HTERT RPE-1 (cell line): Measurements from ENCODE around the gene GSDME.

Experiments used
- in situ Hi-C: fragments of 300-500 bp; cut with MboI; formaldehyde crosslinking; loops from 4 replicates; pipeline ENCODE4 v1.14.3; 2020; ENCODE audit warnings: low sequenced_read_pairs

The GSDME gene

DNA sequence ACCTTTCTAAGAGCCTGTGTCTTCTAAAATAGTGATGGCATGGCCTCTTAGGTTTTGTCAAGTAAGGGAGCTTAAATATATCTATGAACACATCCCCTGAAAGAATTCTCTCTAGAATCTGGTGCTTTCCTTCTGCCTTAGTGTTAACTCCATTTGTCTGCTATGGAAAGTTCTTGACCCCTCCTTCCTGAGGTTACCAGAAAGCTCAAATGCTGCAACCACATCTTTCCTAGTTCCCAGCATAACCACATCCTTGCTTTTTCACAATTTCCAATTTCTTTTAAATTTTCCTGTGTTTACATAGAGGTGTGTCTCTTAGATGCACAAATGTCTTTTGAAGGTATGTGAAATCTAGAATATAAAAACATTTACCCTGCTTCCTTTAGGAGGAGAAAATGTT is 16.4 kb upstream of the GSDME start:
- in situ Hi-C loops, result no loop called here

DNA sequence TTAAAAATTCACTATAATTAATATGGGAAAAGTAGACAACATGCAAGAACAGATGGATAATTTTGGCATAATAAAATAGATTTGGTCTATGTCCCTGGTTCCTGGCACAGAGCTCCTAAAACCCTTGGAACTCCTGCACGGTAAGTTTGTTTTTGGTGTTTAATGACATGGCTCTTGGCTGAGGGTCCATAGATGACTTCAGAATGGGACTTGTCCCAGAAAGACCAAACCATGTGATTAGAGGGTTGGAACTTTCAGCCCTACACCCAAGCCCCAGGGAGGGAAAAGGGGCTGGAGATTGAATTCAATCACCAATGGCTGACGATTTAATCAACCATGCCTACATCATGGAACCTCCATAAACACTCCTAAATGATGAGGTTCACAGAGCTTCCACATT is 12.6 kb upstream of the GSDME start:
- in situ Hi-C loops, result no loop called here

DNA sequence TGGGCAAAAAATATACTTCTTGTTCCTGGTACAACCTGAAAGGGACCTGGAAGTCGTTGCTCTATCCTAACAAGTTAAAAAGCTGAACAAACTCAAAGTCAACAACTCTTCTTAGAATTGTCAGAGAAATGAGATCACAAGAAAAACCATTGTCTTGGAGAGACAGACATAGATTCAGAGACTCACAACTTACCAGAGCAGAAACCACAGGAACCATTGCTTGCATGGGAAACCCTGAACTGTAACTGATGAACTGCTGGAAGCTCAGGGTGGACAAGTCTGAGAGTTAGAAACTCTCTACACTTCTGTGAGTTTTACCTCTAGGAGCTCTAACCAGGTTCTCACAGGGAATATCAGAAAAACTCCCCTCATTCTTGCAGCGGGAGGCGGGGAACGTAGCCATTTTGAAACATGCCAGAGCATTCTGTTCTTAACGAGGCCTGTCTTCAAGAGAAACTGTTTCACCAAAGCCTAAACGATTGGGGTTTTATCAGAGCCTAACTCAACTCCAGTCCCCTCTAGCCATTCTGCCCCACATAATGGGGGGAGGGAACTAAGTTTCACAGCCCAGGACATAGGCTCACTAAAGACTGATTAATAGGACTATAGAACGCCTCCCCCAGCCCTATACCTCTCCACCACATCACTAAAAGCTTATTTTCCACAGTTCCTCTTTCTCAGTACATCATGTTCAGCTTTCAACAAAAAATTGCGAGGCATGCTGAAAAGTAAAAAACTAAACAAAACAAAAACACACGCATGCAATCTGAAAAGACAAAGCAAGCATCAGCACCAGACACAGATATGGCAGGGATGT is 12.0 kb upstream of the GSDME start:
- in situ Hi-C loops, result no loop called here

DNA sequence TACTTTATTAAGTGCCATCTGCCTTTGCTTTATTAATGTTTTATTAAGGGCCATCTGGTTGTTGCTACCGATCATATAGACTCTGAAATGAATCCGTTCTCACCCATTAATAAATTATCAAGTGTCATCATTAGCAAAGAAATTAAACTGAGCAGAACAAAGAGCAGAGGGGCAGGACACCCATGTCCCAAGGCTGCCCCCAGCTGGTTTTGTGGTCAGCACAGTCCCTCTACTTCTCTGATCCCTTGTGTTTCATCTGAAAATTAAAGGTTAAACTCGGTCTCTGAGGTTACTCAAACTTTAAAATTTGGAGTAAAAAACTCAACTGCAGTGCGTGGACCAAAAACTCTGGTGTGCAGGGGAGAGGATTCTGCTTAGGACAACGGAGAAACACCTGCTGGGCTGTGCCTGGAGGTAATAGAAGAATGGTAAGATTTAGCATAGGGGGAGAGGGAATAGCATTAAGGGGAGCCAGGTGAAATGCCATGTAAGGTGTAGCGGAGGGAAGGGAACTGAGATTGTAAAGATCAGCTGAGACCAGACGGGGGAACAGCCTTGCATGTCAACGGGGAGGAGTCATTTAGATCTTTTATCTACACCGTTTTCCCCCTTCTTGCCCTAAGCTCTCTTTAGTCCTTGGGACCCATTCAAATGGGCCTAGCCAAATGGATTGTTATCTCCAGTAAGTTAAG is 10.8 kb upstream of the GSDME start:
- in situ Hi-C loops, result no loop called here

DNA sequence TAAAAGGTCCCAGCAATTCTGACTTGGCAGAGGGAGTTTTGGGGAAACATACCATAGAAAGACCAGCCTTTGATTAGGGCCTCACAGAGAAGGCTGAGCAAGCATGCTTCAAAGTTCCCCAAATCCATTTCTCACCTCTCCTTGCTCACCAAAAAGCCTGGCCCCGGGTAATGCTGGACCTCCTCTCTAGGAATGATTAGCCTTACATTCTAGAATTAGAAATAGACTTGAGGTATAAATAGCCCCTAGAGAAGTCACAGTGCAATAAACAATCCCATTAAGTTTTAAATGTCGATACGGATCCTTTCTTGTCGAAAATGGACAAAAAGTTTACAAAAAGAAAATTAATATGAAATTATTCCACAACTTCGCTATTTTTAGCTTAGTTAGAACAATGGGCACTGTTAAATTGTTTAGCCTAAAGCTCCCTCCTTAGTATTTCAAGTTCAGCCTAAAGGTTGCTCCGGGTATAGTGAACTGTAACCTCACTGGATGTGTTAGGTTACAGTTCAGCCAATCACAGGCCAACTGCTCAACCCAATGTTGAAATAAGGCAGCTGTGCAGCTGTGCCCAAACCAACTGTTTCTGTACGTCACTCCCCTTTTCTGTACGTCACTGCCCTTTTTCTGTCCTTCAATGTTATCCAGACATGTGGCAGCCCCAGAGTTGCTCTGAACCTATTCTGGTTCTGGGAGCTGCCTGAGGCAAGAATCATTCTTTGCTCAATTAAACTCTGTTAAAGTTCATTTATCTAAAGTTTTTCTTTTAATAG is 7.9 kb upstream of the GSDME start:
- in situ Hi-C loops, result no loop called here

DNA sequence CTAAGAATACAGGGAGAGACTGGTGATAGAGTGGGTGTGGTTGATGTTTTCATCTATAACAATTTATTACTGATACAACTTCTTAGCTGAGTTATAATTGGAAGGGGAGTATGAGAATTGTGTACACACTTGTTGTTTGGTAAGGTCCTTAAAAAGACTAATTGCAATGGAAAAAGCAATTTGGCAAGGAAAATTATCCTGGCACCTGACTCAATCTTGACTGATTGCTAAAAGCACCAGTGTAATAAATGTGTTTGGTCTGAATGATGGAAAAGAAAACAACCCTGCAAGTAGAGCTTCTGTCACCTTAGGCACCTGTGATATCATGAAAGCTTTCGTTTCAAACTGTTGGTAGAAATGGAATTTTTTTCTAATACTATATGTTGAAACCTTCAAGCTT is 6.7 kb upstream of the GSDME start:
- in situ Hi-C loops, result no loop called here

DNA sequence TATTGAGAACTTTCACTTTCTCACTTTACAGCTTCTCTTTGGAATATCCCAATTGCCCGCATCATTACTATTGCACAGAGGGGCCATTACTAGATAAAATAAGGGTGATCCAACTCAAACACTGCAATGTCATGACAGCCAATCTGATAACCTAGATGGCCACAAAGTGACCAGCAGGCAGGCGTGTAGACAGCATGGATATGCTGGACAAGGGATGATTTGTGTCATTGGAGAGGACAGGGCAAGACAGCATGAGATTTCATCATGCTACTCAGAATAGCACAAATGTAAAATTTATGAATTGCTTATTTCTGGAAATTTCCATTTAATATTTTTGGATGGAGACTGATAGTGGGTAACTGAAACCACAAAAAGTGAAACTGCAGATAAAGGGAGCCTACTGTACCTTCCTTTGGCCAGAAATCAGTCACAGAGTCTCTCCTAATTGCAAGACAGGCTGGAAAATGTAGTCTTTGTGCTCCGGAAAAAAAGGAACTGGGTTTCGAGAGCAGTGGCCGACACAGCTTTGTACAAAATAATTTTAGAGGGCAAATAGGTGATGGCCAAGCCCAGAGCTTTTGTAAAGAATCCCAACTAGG is 6.1 kb upstream of the GSDME start:
- in situ Hi-C loops, result no loop called here

DNA sequence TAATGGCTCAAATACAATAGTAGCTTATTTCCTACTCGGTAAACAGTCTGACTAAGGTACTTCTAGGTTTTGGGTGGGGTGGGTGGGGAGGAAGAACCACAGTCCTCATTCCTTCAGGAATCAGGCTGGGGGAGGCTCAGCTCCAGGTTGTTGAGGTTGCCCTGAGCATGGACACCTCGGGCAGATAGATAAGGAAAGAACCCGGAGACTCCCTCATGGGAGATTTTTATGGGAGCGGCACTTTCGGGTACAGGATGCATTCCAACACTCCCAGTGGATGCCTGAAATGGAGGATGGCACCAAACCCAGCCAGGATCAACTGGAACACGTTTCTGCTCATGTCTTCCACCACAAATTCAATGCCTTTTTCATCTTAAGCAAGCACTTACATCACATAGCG is 5.5 kb upstream of the GSDME start:
- in situ Hi-C loops, result no loop called here

DNA sequence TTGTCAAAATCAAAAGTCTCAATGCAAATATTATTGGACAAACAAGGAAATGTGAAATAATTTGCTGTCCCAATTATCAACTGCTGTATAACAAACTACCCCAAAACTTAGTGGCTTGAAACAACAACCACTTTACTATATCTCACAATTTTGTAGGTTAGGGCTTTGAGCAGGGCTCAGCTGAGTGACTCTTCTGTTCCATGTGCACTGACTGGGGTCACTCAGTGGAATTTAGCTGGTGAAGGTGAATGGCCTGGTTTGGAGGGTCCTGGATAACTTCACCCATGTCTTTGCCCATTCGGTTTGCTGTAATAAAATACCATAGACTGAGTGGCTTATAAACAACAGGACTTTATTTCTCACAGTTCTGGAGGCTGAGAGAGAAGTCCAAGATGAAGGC is 3.7 kb upstream of the GSDME start:
- in situ Hi-C loops, result no loop called here

DNA sequence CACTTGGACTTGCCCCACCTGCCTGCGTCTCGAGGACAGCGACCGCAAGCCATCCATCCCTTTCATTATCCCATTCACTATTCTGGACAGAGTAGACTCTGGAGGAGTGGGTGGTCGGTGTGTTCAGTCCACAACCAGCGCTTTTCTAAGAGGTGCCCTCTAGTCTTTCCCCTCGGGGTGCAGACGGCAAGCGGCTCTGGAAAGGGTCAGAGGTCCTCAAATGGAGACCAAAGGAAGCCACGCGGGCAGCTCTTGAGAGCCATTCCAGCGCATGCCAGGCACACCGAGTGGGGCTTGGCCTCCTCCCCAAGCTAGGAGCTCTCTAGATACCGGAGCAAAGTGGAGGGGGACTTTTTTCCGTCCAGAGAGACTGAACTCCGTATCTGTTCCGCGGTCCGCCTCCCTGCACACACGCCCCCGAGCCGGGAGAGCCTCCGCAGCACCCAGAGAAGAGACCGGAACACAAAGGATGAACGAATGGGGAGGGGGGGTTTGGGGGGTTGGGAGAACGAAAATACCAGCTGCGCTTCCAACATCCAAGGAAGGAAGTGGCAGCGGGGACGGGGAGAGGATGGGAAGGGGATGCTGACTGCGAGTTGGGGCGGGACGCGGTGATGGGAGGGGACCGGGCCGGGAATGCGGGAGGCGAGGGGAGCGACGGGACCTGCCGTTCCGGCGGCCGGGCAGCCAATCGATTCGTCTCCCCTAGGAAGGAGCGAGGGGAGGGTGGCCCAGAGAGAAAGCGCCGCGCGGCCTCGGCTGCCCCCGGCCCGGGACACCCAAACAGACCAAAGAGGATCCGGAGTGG is 515 bp downstream of the GSDME start:
- in situ Hi-C loops, result no loop called here

DNA sequence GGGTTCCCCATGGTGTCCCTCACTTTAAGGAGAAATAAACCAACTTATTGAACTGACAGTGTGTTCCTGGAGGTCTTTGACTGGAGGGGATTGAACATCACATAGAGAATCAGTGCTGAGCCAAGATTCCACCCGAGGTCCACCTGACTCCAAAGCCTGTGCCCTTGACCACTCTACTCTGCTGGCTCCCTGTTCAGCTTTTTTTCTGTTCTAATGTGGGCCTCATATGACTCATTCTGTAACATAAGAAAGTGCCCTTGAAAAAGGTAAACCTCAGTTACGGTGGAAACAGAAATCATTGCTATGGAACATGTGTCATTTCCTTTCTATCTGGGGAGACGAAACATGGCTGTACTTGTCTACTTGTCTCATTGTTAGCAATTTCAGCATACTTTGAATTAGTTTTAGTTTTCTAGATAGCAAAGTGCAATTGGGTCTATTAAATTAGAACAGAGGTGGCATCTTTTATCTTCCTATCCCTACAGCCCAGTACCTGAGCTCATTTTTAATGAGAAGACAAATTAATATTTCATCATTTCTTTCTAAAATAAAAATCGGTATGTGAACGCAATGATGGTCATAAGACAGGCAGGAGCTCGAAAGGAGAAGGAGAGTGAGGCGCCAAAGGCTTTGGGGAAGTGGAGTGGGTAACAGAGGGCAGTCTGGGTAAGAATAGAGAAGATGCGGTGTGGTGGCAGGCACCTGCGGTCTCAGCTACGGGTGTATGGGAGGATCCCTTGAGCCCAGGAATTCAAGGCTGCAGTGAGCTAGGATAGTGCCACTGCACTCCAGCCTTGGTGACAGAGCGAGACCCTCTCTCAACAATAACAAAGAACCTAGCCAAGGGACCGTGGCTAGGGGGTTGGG is 1.5 kb downstream of the GSDME start:
- in situ Hi-C loops, result no loop called here

DNA sequence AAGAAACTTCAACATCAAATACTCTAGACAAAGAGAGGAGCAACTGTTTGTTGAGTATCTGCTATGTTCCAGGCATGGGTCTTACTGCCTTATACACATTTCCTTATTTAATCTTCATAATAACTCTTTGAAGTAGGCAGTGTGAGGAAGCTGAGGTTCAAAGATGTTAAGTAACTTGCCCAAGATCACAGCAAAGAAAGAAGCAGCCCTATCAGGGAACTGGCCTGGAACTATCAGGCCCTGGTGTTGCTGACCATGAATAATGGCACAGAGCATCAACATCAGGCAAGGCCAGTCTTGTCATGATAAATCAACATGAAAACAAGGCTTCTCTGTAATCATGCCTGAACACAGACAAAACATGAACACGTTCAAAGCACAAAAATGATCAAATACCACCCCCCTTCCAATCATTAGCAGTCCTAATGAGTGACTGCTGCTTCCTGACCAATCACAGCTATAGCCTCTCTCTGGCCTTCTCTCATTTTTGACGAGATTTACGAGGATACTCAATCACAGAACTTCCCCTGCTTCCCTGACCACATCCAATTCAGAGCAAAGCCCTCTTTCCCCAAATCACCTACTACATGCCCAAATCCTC is 2.3 kb downstream of the GSDME start:
- in situ Hi-C loops, result no loop called here

DNA sequence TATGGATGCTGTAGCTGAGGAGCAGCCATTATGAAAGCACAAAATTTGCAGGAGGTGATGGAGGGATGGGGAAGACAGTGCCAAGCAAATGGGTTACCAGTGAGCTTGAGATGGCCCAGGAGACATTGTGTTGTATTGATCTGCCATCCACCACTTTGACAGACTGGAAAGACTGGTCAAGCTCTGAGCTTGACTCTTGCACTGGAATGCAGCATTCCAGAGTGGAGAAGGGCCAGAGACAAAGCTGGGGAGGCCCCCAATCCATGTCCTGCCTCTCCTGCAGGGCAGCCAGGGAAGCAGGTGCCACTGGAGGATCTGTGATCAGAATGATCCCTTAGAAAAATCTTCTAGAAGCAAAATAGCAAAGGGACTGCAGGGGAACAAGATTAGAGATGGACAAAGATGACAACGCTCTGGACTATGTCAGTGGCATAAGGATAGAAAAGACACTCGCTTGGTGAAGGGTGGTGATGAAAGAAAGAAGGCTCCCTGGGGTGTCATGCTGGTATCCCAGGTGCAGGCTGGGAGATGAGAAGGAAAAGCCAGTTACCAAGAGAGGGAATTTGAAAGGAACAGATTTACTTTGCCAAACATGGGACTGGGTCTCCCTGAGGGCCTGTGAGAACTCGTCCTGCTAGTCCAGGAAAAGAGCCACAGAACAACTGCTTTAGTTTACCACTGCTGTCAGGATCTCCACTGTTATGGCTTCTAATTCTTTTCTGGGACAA is 5.0 kb downstream of the GSDME start:
- in situ Hi-C loops, result no loop called here

DNA sequence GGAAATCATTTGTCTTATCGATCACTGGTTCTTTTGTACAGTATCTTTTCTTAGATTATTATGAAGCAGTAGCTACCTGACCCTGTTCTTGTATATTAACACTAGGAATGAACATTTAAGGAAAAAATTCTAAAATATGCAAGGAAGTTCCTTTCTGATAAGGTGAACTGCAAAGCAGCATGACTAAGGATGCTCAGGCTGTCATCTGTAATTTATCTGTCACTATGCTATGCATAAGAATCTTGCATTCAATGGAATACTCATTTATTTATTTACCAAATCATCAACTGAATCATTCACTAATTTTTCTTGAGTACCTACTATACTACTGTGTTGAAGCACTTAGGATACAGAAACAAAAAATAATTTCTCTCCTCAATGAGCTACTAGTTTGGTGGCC is 5.8 kb downstream of the GSDME start:
- in situ Hi-C loops, result no loop called here

DNA sequence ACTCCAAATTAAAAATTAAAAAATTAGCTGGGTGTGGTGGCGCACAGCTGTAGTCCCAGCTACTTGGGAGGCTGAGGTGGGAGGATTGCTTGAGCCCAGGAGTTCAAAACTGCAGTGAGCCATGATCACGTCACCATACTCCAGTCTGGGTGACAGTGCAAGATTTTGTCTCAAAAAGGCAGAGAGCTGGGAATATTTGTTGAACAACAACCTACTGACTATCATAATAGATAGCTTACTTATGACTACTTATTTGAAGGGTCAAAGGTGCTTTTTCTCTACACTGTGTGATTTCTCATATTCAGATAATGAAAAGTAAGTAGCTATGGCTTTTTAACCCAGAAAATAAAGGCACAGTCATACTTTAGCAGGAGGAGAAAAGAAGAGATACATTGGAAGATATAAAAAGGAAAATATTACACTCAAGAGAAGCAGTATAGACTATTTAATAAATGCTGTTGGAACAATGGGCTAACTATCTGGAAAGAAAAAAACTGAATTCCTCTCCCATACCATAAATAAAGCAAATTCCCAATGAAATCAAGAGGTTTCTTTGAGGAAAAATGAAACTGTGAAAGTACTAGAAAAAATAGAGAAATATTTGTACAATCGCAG is 6.7 kb downstream of the GSDME start:
- in situ Hi-C loops, result no loop called here

DNA sequence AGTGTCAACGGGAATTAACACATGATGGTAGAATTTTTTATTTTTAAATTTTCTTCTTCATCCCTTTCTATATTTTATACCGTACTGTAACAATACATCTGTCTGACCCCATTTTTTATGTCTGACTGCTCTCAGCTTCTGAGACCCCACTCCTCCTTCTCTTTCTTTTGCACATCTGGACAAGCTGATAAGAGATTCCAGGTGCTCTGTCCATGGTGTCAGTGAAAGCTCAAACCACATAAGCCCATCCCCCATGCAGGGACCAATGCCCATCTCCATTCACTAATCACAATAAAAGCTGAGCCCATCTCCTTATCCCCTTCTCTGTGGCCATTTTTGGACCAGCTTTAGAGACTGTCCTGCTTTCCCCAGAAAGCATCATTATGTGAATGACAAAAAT is 8.7 kb downstream of the GSDME start:
- in situ Hi-C loops, result no loop called here

DNA sequence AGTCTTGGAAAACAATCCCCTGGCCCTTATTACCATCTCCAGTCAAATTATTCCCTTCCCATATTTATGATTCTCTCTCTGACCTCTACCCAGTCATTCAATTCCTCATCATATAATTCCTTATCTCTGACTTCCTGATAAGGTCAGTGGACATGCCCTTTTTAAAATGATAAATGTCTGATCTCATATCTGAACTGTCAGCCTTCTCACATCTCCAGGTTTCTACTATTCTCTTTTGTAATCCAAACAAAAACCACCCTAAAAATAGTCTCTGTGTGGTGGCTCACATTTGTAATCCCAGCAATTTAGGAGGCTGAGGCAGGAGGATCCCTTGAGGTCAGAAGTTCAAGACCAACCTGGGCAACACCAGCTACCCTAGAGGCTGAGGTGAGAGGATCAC is 11.9 kb downstream of the GSDME start:
- in situ Hi-C loops, result no loop called here

DNA sequence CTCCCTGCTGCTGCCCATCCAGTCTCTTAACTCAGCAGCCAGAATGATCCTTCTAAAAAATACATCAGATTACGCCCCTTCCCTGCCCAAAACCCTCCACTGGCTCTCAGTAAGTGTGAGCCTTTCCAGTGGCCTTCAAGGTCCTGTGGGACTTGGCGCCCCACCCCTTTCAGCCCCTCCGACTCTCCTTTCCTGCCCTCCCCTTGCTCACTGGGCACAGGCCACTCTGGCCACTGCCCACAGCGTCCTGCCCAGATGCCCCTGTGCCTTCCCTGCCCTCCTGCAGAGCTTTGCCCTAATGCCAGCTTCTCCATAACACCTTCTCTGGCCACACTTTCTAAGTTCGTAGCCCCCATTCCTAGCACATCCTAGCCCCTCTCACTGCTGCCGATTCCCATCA is 13.8 kb downstream of the GSDME start:
- in situ Hi-C loops, result no loop called here
